NCI-H2171 (cell line): Measurements from ENCODE around the gene ASIC3.
"Not testable (repeated sequence)": the region's sequence is repeated elsewhere in the genome, so short reads cannot be mapped to it uniquely, and the experiment has no call there.

Experiments
- DNase-seq: peaks from one replicate; lab custom pipeline; 2025; lab: John Stamatoyannopoulos, UW

The ASIC3 gene

GRCh38 chr7:151013733-151014497, 34.4 kb upstream of the ASIC3 start:
- no peak for DNase-seq

- no peak for DNase-seq
Observed at GRCh38 chr7:151014950-151015349, 33.4 kb upstream of the ASIC3 start.

DNA sequence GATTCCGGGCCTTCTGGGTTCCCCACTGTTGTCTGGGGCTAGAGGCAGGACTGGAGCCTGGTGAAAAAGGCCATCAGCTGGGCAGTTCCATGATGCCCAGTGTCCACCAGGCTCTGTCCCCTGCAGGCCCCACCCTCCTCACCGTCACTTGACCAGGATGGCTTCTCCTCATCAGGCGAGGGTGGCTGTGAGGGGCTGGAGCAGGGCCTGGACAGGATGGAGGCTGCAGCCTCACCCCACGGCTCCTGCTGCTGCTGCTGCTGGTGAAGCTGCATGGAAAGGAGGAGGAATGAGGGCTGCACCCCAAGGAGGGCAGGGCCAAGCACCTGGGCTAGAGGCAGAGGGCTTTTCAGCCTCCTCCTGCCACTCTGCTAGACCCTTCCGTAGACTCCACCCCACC, 32.4 kb upstream of the ASIC3 start:
- no peak for DNase-seq

DNA sequence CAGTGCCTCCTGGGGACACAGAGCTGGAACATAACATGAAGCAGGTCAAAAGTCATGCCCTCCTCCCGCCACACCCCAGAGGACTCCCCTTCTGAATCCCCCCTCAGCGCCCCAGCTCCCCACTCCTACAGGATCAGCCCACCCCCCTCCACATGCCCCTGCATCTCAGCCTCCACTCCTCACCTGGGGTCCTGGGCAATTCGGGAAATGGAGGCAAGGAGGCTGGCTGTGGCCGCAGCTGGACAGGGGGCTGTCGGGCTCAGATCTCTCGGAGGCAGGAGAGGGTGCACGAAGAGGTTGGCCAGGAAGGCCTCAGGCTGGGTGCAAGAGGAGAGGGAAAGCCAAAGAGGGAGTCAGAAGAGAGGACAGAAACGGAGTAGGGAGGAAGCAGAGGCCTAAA, 31.8 kb upstream of the ASIC3 start:
- no peak for DNase-seq

DNA sequence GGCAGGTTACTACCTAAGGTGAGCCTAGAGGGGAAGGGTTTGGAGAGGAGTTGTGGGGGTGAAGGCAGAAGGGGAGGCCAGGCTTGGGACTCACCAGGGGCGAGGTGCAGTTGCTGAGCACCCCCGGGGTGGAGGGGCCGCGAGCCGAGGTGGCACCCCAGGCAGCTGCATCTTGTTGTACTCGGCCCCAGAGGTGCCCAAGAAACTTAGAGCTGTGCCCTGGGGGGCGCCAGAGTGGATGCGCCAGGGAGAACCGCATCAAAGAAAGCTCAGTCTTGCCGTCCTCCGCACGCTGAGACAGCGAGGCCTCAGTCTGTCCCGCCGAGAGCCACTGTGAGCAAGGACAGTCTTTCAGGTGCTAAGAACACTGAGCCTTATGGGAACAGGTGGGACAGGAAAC, 31.4 kb upstream of the ASIC3 start:
- no peak for DNase-seq

DNA sequence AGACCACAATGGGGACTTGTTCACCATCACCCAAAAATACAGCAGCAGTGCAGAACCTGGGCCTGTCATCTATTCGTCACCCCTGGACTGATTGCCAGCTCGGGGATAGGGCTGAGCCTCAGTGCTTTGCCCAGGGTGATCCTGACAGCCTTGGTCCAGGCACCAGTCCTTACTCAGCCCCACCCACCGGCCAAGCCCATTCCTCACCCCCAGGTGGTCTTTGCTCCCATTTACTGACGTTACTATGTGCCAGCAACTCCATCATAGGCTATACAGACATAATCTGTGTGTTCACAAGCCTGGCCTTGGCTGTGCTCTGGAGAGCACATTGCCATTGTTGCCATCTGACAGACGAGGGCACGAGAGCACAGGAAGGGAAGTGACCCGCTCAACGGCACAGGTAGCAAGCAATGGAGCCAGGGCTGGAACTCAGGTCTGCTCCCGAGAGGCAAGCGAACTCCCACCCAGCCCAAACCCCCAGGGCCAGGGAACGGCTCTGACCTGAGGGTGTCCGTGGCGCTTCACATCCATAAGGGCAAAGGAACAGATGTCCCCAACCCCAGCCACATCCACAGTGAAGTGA, 30.9 kb upstream of the ASIC3 start:
- DNase-seq, result no peak

DNA sequence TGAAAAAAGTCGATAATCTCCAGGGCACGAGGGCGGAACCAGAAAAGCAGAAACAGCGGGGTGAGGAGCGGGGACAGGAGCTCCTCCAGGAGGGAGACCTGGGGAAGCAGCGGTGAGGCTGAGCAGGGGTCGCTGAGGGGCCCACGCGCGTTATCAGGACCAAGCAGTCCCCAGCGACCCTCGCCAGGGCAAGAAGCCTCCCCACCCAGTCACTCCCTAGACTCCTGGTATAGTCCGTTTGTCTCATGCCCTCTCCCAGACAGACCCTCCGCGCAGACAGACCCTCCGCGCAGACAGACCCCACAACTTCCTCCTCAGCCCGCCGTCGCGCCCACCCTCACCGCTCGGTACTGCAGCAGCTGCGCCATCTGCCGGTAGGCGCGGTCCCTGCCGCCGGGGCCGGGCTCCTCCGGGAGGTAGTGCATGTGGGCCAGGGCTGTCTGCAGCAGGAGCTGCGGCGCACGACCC, 30.3 kb upstream of the ASIC3 start:
- peak; percentile 38 for DNase-seq

- DNase-seq, result no peak
Observed at GRCh38 chr7:151018421-151019129, 29.8 kb upstream of the ASIC3 start.

DNA sequence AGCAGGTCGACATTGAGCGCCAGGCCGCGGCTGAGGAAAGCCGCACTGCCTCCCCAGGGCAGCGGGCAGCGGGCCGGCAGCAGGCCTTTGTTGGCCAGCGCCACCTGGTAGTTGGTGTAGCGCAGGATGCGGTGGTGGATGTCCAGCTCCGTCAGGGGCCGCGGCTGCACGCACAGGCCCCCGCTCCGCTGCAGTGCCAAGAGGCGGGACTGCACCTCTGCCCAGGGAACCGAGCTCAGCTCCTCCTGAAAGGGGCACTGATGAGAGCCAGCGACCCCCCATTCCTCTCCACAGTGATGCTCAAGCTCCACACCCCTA, 29.2 kb upstream of the ASIC3 start:
- DNase-seq, result no peak

- DNase-seq, result no peak
Observed at GRCh38 chr7:151020231-151020630, 28.1 kb upstream of the ASIC3 start.

DNA sequence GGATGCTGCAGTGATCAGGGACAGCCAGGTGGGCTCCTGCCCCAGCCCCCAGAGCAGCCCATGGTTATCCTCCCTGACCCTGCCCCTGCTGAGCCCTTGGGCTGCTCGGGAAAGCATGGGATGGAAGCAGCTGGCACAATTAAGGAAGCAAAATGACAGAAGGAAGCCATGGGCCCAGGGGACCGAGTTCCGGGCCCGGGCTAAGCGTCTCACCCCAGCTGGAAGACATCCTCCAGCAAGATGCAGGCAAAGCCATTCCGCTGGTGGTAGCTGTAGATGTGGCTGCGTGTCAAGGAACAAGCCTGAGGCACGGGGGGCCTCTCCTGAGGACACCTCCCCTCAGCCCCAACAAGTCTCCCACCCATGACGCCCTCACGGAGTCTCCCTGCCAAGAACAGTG, 25.1 kb upstream of the ASIC3 start:
- DNase-seq, result peak; percentile 43

DNA sequence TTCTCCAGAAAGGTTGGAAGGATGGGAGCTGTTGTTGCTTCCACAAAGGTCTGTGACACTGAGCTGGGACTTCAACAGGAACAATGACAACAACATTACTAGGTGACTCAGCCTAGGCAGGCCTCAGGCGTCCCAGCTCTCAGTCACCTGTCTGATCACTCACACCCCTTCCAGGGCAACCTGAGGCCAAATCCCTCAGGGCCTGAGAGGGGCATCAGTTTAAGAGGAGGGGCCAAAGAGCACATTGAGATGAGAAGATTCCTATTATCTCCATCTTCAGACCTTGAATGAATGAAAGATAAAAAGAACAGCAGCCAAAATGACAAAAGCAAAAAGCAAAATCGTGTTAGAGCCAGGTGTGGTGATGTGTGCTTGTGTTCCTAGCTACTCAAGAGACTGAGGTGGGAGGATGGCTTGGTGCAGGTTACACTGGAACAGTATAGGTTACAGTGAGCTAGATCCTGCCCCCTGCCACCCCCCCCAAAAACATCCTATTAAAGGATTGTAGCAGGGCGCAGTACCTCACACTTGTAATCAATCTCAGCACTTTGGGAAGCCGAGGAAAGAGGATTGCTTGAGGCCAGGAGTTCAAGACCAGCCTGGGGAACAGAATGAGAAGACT, 23.8 kb upstream of the ASIC3 start, which contains the start of gene ATG9B:
ATG9B (minus strand) TSS at position 60 of the 622 bp plus-strand sequence. CDS start 71 bp downstream, outside the sequence.
- DNase-seq, result no peak

DNA sequence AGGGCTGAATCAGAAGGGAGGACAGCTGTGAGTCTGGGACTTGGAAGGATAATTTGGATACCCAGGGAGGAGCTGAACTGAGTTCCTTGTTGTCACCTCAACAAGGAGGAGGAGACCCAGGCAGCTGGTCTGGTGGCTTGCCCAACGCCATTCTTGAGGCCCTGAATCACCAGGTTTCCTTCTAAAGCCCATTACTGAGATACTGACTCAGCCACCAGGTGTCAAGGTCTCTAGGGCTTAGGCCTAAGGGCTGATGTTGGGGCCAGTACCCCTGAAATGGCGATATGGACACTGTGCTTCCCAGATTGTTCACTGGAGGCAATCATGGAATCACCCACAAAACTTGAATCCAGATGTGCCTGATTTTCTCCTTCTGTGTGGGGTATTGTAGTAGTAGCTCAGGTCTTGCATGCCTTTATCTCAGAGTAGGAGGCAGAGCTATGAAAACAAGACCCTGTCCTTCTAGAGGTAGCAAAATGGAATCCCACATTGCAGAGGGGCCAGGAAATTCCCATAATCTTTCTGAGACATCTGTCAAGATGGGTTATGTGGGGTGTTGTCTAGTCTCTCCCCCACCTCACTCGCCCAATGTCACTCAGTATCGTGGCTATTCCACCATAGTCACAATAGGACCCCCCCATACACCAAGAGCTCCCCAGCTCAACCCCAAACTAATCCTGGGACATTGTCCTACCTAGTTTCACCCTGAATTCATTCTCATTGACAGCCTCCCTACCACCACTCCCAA, 22.2 kb upstream of the ASIC3 start:
- DNase-seq, result no peak

GRCh38 chr7:151026771-151027727, 21.3 kb upstream of the ASIC3 start:
- DNase-seq, result not testable (repeated sequence)

GRCh38 chr7:151027728-151028130, 20.6 kb upstream of the ASIC3 start:
- DNase-seq, result not testable (repeated sequence)

GRCh38 chr7:151028131-151028947, 20.0 kb upstream of the ASIC3 start, which contains the start of gene ABCB8:
ABCB8 (plus strand) TSS chr7:151028450; CDS start chr7:151028516, 66 bp downstream.
- DNase-seq, result peak; percentile 96

DNA sequence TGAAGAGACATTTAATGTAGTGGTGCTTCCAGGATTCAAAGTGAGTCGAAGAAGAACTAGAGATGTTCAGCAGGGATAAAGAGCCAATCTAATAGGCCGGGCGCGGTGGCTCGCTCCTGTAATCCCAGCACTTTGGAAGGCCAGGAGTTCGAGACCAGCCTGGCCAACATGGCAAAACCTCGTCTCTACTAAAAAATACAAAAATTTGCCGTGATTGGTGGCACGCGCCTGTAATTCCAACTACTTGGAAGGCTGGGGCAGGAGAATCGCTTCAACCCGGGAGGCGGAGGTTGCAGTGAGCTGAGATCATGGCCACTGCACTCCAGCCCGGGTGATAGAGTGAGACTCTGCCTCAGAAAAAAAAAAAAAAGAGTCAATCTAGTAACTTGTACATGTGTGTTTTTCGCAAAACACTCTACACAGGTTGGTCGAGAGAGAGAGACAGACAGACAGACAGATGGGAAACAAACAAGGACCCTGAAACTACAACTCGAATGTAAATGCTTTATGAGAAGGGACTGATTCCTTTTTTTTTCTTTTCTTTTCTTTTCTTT, 19.3 kb upstream of the ASIC3 start:
- DNase-seq, result no peak

DNA sequence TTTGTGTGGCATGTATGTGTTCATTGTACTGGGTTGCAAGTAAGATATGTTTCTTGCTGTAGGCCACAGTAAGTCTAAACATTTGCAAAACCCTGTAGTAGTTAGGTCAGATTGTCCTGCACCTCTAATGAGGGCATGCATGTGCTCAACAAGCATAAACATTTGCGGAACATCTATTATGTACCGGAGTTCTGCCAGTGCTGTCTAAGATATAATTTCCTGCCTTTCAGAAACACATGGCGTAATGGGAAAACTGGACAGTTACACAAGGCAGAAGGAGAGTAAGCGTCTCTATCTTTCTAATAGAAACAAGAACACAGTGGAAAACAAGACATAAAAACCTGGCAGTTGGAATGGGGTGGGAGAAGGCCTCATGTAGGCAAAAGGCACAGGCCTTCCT, 17.3 kb upstream of the ASIC3 start:
- DNase-seq, result no peak
